K562 (cell line): ENCODE data around the gene PREX1. TPM values are rescaled to one million over a fixed set of nuclear protein-coding genes. Genes with fewer than 3 reads are reported as not detected.

ENCODE experiments used
- ATAC-seq: fragments of 200-7000 bp; cut with Tn5 transposase; 3 replicates; pipeline ENCODE4 v1.9.1; 2020; ENCODE audit warnings: moderate library complexity
- BruUV-seq: library from RNA; stranded (reverse); fragments of 400-500 nt; replicated peaks from 2 replicates; lab custom pipeline; 2021; lab: Mats Ljungman, UMichigan
- CTCF ChIA-PET: fragments of 300-600 bp; formaldehyde crosslinking; extraction: SDS; loops from one replicate; lab custom pipeline; 2021; ENCODE audit warnings: low intra/inter-chr PET ratio; lab: Yijun Ruan, JAX
- POLR2A ChIA-PET: fragments of 300-600, 350-650 bp; sonication (Branson Sonifier 250); formaldehyde crosslinking; extraction: SDS; loops from one replicate; lab custom pipeline; 2021; ENCODE audit warnings: antibody characterized with exemption, inconsistent platforms; lab: Yijun Ruan, JAX
- DNase-seq, 4 experiments: peaks; one replicate each; pipeline versions ENCODE4 v3.0.0 to v3.0.0-alpha.2; 2011 to 2018; ENCODE audit warnings: low spot score in 3 of 4, mixed read lengths in 3 of 4; ENCODE audit errors: extremely low read depth in 1 of 4
- FAIRE-seq: peaks from 2 replicates; lab custom pipeline; 2011; peaks lifted over from hg19 to GRCh38; lab: Jason Lieb, UNC
- H2AFZ ChIP-seq: 2 replicates; pipeline ENCODE4 v1.6.0; 2011; ENCODE audit warnings: low read depth, low read length, control low read depth, inconsistent platforms
- H3K27ac ChIP-seq: fragments of 200-600 bp; 3 replicates; pipeline ENCODE4 v1.8.0; 2011; ENCODE audit warnings: low read depth, mild to moderate bottlenecking, control low read depth, inconsistent platforms, low read length, moderate library complexity, mixed read lengths; ENCODE audit errors: extremely low read depth
- H3K27me3 ChIP-seq, 2 experiments: fragments of 300-600 bp in 1 of 2; 2 replicates in 1 of 2; 3 replicates in 1 of 2; pipeline versions ENCODE4 v1.6.0 to v1.8.0; 2011; ENCODE audit warnings: inconsistent platforms in 2 of 2, low read length in 2 of 2, mild to moderate bottlenecking in 1 of 2, mixed read lengths in 1 of 2, moderate library complexity in 1 of 2; ENCODE audit not compliant: control insufficient read depth in 2 of 2, insufficient read depth in 2 of 2
- H3K36me3 ChIP-seq: fragments of 300-600 bp; 3 replicates; pipeline ENCODE4 v1.8.0; 2011; ENCODE audit warnings: mild to moderate bottlenecking, low read length, inconsistent platforms; ENCODE audit not compliant: control insufficient read depth, insufficient read depth
- H3K4me1 ChIP-seq, 2 experiments: fragments of 200-600 bp in 1 of 2; replicated peaks in 1 of 2; 2 replicates in 1 of 2; 3 replicates in 1 of 2; pipeline versions ENCODE4 v1.5.1 to v1.8.0; 2011; ENCODE audit warnings: inconsistent platforms in 2 of 2, low read length in 2 of 2, mild to moderate bottlenecking in 1 of 2, mixed read lengths in 1 of 2, moderate library complexity in 1 of 2; ENCODE audit not compliant: control insufficient read depth in 2 of 2, insufficient read depth in 2 of 2
- H3K4me2 ChIP-seq: 2 replicates; pipeline ENCODE4 v1.6.1; 2011; ENCODE audit warnings: low read length, control low read depth, inconsistent platforms, mixed read lengths; ENCODE audit not compliant: insufficient read depth
- H3K4me3 ChIP-seq: fragments of 200-600 bp; sonication (generic), shearing (Covaris generic); 2 replicates; pipeline ENCODE4 v1.5.1; 2016; ENCODE audit warnings: control low read depth, inconsistent platforms
- H3K79me2 ChIP-seq: fragments of 200-600 bp; 3 replicates; pipeline ENCODE4 v1.8.0; 2011; ENCODE audit warnings: low read length, inconsistent platforms; ENCODE audit not compliant: control insufficient read depth, insufficient read depth
- H3K9ac ChIP-seq, 2 experiments: 2 replicates each; pipeline versions ENCODE4 v1.6.0 to v1.6.1; 2011; ENCODE audit warnings: low read depth in 2 of 2, low read length in 2 of 2, control low read depth in 1 of 2, inconsistent platforms in 1 of 2, mild to moderate bottlenecking in 1 of 2, mixed read lengths in 1 of 2; ENCODE audit not compliant: insufficient read depth in 1 of 2
- H3K9me1 ChIP-seq: one replicate; pipeline ENCODE4 v1.6.0; 2011; ENCODE audit warnings: inconsistent platforms, mild to moderate bottlenecking, low read length, moderate library complexity; ENCODE audit not compliant: control insufficient read depth, insufficient read depth
- H3K9me3 ChIP-seq: replicated peaks from 2 replicates; pipeline ENCODE4 v1.5.1; 2011; ENCODE audit warnings: low read depth, low read length, inconsistent platforms; ENCODE audit not compliant: control insufficient read depth, insufficient read depth
- H4K20me1 ChIP-seq: replicated peaks from 2 replicates; pipeline ENCODE4 v1.6.1; 2011; ENCODE audit warnings: low read length, inconsistent platforms, mixed read lengths; ENCODE audit not compliant: control insufficient read depth, insufficient read depth
- CTCFL ChIP-seq: IDR thresholded peaks from 2 replicates; pipeline ENCODE4 v1.6.1; 2011; ENCODE audit warnings: borderline replicate concordance, low read depth, mild to moderate bottlenecking, moderate library complexity, low read length; ENCODE audit not compliant: insufficient read depth, poor library complexity, severe bottlenecking
- ESRRA ChIP-seq: fragments of 450-650 bp; IDR thresholded peaks from 2 replicates; pipeline ENCODE4 v1.6.1; 2014; ENCODE audit warnings: low read depth, mild to moderate bottlenecking, moderate library complexity, borderline replicate concordance
- FOXP1 ChIP-seq: sonication (generic); formaldehyde crosslinking; IDR thresholded peaks from 2 replicates; pipeline ENCODE4 v1.8.0; 2022; ENCODE audit warnings: mild to moderate bottlenecking, missing genetic modification reagents
- MTA3 ChIP-seq: fragments of 450-650 bp; formaldehyde crosslinking; IDR thresholded peaks from 2 replicates; pipeline ENCODE4 v1.6.1; 2017; ENCODE audit warnings: mild to moderate bottlenecking, borderline replicate concordance
- RHOXF2B ChIP-seq: fragments of 250-450 bp; sonication (Bioruptor Pico); conservative IDR thresholded peaks from 2 replicates; pipeline ENCODE4 v1.5.1; 2021
- SMARCA5 ChIP-seq: fragments of 450-650 bp; IDR thresholded peaks from 2 replicates; pipeline ENCODE4 v1.6.1; 2016
- WGBS: fragments of 100-300 bp; shearing (Covaris generic); methylation state at CpG from one replicate; pipeline ENCODE4 v1.1.6; 2016; ENCODE audit warnings: low coverage, mixed read lengths; ENCODE audit not compliant: insufficient coverage; ENCODE audit errors: missing lambda C conversion rate; 5-methylcytosine and 5-hydroxymethylcytosine counted together
- in situ Hi-C: fragments of 300-500 bp; cut with MboI; formaldehyde crosslinking; loops from 4 replicates; pipeline ENCODE4 v1.15.0; 2018; ENCODE audit warnings: inconsistent platforms, mixed read lengths
- intact Hi-C: fragments of 100-400 bp; cut with micrococcal nuclease; formaldehyde crosslinking; loops from 2 replicates; pipeline ENCODE4 v1.14.2; 2022
- polyA plus RNA-seq, 8 experiments: library from polyadenylated mRNA; depleted of rRNA in 4 of 8; stranded (reverse) in 5 of 8; unstranded in 3 of 8; fragments of >200 nt; fragmentation: Nextera tagmentation in 2 of 8; fragmentation: Illumina TruSeq in 1 of 8; extraction: Ambion mirVana in 2 of 8; extraction: Trizol in 1 of 8; gene quantifications; 2 replicates each; pipeline versions ENCODE4 v1.2.1 to v1.2.3, GENCODE V29; 2011 to 2014; ENCODE audit warnings: inconsistent platforms in 1 of 8, missing spikeins in 1 of 8
- total RNA-seq, 7 experiments: library from RNA; depleted of rRNA in 6 of 7; stranded (reverse); fragments of >200 nt in 6 of 7; fragmentation: Illumina TruSeq in 2 of 7; extraction: Trizol in 2 of 7; gene quantifications; 2 replicates each; pipeline versions ENCODE4 v1.2.1 to v1.2.3, GENCODE V29; 2011 to 2021; ENCODE audit warnings: low replicate concordance in 1 of 7
- TF ChIP-seq, protein P1 (sequence below): fragments of 200-800 bp; sonication (Bioruptor generic); IDR thresholded peaks from 2 replicates; pipeline ENCODE4 v1.6.1; 2017; ENCODE audit warnings: missing genetic modification characterization, missing compliant biosample characterization
- TF ChIP-seq, protein P2 (sequence below): fragments of 450-650 bp; IDR thresholded peaks from 2 replicates; pipeline ENCODE4 v1.6.1; 2016; ENCODE audit warnings: mild to moderate bottlenecking, moderate library complexity

Gene PREX1
- total and polyA plus RNA-seq, 9 of the 15 experiments (the other 6 are each of a cell fraction or from before 2014, with no cell fraction given): 0.37 to 10.4 (median 4.8) TPM

- Histone ChIP-seq H3K27ac (no peak overlapping the region), H3K27me3 (no peaks in the 10 kb centered on the region), H3K79me2 (no peaks in the 10 kb centered on the region), H3K4me3 (no peak overlapping the region), H3K36me3 (peaks cover 2% of the 10 kb centered on the region; the same call in 1 of the 3 replicates), H4K20me1 (peaks cover 23% of the 10 kb centered on the region), H2AFZ (no peak overlapping the region), H3K4me1 (peaks cover 21% of the 10 kb centered on the region in 2 experiments), H3K9ac (no peak overlapping the region), H3K9me3 (no peaks in the 10 kb centered on the region), H3K9me1 (no peaks in the 10 kb centered on the region), H3K4me2 (0 out of 2 replicates have a peak overlapping the region, but pooled peaks have one; percentile 54)
- POLR2A ChIA-PET: no interaction called here
- in situ Hi-C loops (no loop called here), intact Hi-C loops (no loop called here)
- FAIRE-seq: no peak
- no peak for ATAC-seq
- no TSS peak for BruUV-seq
- 38% methylated on average over 3 of the region's 3 CpGs for WGBS
- DNase-seq: no peak
- CTCF ChIA-PET: no interaction called here
- TF ChIP-seq MTA3 (no peak), CTCFL (no peak), FOXP1 (no peak), SMARCA5 (peak; percentile 93), ESRRA (peak; percentile 86), RHOXF2B (CRISPR knock-in tag) (no peak)
- TF ChIP-seq, protein P1, sequence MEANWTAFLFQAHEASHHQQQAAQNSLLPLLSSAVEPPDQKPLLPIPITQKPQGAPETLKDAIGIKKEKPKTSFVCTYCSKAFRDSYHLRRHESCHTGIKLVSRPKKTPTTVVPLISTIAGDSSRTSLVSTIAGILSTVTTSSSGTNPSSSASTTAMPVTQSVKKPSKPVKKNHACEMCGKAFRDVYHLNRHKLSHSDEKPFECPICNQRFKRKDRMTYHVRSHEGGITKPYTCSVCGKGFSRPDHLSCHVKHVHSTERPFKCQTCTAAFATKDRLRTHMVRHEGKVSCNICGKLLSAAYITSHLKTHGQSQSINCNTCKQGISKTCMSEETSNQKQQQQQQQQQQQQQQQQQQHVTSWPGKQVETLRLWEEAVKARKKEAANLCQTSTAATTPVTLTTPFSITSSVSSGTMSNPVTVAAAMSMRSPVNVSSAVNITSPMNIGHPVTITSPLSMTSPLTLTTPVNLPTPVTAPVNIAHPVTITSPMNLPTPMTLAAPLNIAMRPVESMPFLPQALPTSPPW (CRISPR knock-in tag): no peak
- TF ChIP-seq, protein P2, sequence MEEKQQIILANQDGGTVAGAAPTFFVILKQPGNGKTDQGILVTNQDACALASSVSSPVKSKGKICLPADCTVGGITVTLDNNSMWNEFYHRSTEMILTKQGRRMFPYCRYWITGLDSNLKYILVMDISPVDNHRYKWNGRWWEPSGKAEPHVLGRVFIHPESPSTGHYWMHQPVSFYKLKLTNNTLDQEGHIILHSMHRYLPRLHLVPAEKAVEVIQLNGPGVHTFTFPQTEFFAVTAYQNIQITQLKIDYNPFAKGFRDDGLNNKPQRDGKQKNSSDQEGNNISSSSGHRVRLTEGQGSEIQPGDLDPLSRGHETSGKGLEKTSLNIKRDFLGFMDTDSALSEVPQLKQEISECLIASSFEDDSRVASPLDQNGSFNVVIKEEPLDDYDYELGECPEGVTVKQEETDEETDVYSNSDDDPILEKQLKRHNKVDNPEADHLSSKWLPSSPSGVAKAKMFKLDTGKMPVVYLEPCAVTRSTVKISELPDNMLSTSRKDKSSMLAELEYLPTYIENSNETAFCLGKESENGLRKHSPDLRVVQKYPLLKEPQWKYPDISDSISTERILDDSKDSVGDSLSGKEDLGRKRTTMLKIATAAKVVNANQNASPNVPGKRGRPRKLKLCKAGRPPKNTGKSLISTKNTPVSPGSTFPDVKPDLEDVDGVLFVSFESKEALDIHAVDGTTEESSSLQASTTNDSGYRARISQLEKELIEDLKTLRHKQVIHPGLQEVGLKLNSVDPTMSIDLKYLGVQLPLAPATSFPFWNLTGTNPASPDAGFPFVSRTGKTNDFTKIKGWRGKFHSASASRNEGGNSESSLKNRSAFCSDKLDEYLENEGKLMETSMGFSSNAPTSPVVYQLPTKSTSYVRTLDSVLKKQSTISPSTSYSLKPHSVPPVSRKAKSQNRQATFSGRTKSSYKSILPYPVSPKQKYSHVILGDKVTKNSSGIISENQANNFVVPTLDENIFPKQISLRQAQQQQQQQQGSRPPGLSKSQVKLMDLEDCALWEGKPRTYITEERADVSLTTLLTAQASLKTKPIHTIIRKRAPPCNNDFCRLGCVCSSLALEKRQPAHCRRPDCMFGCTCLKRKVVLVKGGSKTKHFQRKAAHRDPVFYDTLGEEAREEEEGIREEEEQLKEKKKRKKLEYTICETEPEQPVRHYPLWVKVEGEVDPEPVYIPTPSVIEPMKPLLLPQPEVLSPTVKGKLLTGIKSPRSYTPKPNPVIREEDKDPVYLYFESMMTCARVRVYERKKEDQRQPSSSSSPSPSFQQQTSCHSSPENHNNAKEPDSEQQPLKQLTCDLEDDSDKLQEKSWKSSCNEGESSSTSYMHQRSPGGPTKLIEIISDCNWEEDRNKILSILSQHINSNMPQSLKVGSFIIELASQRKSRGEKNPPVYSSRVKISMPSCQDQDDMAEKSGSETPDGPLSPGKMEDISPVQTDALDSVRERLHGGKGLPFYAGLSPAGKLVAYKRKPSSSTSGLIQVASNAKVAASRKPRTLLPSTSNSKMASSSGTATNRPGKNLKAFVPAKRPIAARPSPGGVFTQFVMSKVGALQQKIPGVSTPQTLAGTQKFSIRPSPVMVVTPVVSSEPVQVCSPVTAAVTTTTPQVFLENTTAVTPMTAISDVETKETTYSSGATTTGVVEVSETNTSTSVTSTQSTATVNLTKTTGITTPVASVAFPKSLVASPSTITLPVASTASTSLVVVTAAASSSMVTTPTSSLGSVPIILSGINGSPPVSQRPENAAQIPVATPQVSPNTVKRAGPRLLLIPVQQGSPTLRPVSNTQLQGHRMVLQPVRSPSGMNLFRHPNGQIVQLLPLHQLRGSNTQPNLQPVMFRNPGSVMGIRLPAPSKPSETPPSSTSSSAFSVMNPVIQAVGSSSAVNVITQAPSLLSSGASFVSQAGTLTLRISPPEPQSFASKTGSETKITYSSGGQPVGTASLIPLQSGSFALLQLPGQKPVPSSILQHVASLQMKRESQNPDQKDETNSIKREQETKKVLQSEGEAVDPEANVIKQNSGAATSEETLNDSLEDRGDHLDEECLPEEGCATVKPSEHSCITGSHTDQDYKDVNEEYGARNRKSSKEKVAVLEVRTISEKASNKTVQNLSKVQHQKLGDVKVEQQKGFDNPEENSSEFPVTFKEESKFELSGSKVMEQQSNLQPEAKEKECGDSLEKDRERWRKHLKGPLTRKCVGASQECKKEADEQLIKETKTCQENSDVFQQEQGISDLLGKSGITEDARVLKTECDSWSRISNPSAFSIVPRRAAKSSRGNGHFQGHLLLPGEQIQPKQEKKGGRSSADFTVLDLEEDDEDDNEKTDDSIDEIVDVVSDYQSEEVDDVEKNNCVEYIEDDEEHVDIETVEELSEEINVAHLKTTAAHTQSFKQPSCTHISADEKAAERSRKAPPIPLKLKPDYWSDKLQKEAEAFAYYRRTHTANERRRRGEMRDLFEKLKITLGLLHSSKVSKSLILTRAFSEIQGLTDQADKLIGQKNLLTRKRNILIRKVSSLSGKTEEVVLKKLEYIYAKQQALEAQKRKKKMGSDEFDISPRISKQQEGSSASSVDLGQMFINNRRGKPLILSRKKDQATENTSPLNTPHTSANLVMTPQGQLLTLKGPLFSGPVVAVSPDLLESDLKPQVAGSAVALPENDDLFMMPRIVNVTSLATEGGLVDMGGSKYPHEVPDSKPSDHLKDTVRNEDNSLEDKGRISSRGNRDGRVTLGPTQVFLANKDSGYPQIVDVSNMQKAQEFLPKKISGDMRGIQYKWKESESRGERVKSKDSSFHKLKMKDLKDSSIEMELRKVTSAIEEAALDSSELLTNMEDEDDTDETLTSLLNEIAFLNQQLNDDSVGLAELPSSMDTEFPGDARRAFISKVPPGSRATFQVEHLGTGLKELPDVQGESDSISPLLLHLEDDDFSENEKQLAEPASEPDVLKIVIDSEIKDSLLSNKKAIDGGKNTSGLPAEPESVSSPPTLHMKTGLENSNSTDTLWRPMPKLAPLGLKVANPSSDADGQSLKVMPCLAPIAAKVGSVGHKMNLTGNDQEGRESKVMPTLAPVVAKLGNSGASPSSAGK: no peak
These were observed 148.8 kb downstream of the PREX1 start for GRCh38 chr20:48679011-48679410.
